Measurements from ENCODE around the gene ENG.
A peak's percentile ranks its signal among the peaks of the same experiment; 100 is the strongest.

Gene ENG

DNA sequence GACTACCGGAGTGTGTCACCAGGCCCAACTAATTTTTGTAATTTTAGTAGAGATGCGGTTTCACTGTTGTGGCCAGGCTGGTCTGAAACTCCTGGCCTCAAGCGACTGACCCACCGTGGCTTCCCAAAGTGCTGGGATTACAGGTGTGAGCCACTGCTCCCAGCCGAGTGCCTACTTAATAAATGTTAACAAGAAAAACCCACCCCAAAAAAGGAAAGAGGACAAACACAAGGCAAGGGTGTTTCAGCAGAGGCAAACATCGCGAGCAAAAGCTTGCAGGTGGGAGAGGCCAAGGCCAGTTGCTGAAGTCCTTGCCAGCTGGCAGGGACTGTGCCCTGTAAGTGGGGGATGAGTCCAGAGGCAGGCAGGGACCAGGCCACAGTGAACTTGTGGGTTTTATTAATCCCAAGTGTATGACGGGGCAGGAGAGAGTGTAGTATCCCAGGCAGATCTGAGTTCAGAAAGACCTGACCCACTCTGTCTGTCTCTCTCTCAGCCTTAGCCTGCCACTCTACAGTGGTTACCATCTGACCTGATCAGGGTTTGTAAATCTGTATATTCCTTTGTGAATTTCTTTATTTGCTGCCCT lies 58.1 kb downstream of the ENG start:
- H3K9ac ChIP-seq (ENCODE audit: low read depth, low read length, poor library complexity, severe bottlenecking) = peak overlapping the region; percentile 75
- H3K4me2 ChIP-seq (ENCODE audit: low read depth, low read length, poor library complexity, severe bottlenecking) = peak overlapping the region; percentile 89
- peaks cover 13% of the 10 kb centered on the region for H3F3A ChIP-seq (ENCODE audit: low read depth)

DNA sequence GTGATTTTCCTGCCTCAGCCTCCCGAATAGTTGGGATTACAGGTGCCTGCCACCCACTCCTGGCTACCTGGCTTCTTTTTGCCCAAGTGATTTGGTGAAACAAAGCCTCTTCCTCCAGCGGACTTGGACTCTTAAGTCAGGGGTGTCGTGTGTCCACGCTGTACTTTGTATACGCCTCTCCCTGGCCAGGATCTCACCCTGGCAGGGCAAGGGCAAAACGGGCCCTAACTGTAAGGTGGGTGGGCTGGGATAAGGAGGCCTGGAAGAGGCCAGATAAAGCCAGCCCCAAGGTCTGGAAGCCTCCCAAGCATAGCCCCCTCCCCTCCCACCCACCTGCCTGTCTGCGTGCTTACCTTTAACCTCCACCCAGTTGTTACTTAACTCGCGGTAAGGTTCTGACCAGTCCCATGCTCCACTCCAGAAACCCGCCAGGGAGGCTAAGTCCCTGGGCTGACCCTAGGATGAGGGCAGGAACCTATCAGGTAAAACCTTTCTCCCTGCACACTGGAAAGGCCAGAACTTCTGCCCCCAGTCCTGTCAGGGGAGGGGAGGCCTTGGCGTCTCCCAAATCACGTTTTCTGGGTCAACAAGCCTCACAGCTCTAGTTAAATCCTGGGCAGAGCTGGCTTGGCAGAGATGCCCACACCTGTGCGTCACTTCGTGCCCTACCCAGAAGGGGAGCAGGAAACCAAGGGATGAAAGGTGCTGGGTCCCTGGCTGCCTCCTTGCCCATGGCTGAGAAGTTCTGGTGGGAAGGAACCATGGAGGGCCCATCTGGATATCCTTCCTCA lies 60.3 kb downstream of the ENG start:
- H3K79me2 ChIP-seq (ENCODE audit: insufficient read depth, low read length) = peaks cover 56% of the 10 kb centered on the region
- TF ChIP-seq, protein P1, sequence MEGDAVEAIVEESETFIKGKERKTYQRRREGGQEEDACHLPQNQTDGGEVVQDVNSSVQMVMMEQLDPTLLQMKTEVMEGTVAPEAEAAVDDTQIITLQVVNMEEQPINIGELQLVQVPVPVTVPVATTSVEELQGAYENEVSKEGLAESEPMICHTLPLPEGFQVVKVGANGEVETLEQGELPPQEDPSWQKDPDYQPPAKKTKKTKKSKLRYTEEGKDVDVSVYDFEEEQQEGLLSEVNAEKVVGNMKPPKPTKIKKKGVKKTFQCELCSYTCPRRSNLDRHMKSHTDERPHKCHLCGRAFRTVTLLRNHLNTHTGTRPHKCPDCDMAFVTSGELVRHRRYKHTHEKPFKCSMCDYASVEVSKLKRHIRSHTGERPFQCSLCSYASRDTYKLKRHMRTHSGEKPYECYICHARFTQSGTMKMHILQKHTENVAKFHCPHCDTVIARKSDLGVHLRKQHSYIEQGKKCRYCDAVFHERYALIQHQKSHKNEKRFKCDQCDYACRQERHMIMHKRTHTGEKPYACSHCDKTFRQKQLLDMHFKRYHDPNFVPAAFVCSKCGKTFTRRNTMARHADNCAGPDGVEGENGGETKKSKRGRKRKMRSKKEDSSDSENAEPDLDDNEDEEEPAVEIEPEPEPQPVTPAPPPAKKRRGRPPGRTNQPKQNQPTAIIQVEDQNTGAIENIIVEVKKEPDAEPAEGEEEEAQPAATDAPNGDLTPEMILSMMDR (conservative IDR thresholded peaks at IDR 0.05; ENCODE audit: low read length) = no peak
- TF ChIP-seq EZH2phosphoT487 (IDR thresholded peaks at IDR 0.05; ENCODE audit: borderline replicate concordance) = no peak
- H3K9me2 ChIP-seq (replicated peaks; ENCODE audit: low read depth, low read length) = no peaks in the 10 kb centered on the region
- H3K36me3 ChIP-seq (ENCODE audit: insufficient read depth, low read length) = peaks cover 34% of the 10 kb centered on the region
- no peaks in the 10 kb centered on the region for H3K9me3 ChIP-seq (ENCODE audit: insufficient read depth, low read depth, low read length)
- H3K4me3 ChIP-seq (ENCODE audit: low read length, poor library complexity, severe bottlenecking) = no peak overlapping the region
- no peak overlapping the region for H2AFZ ChIP-seq (ENCODE audit: low read length)
- H3K4me2 ChIP-seq (ENCODE audit: low read depth, low read length, poor library complexity, severe bottlenecking) = no peak overlapping the region
- no peak overlapping the region for H3K9ac ChIP-seq (ENCODE audit: low read depth, low read length, poor library complexity, severe bottlenecking)
- peaks cover 25% of the 10 kb centered on the region for H4K20me1 ChIP-seq (ENCODE audit: insufficient read depth, low read length, poor library complexity, severe bottlenecking)
- peaks cover 13% of the 10 kb centered on the region for H3F3A ChIP-seq (ENCODE audit: low read depth)
- H3K27me3 ChIP-seq (ENCODE audit: insufficient read depth, low read length, poor library complexity, severe bottlenecking) = no peaks in the 10 kb centered on the region
- H3K4me1 ChIP-seq (ENCODE audit: insufficient read depth, low read length, poor library complexity, severe bottlenecking) = peaks cover 62% of the 10 kb centered on the region

More for the DNA sequence above, 58.1 kb downstream of the ENG start:
- Histone ChIP-seq H3K36me3 (ENCODE audit: insufficient read depth, low read length) (peaks cover 12% of the 10 kb centered on the region; the same call in 1 of the 2 replicates), H3K4me3 (ENCODE audit: low read length, poor library complexity, severe bottlenecking) (peak overlapping the region; percentile 65), H3K27me3 (ENCODE audit: insufficient read depth, low read length, poor library complexity, severe bottlenecking) (no peaks in the 10 kb centered on the region), H2AFZ (ENCODE audit: low read length) (no peak overlapping the region), H3K4me1 (ENCODE audit: insufficient read depth, low read length, poor library complexity, severe bottlenecking) (peaks cover 66% of the 10 kb centered on the region), H4K20me1 (ENCODE audit: insufficient read depth, low read length, poor library complexity, severe bottlenecking) (peaks cover 6% of the 10 kb centered on the region), H3K79me2 (ENCODE audit: insufficient read depth, low read length) (peaks cover 34% of the 10 kb centered on the region; the same call in 1 of the 2 replicates), H3K9me2 (replicated peaks; ENCODE audit: low read depth, low read length) (no peaks in the 10 kb centered on the region), H3K9me3 (ENCODE audit: insufficient read depth, low read depth, low read length) (no peaks in the 10 kb centered on the region)
- TF ChIP-seq, protein P1 (conservative IDR thresholded peaks at IDR 0.05; ENCODE audit: low read length) = no peak
- no peak for TF ChIP-seq EZH2phosphoT487 (IDR thresholded peaks at IDR 0.05; ENCODE audit: borderline replicate concordance)

DNA sequence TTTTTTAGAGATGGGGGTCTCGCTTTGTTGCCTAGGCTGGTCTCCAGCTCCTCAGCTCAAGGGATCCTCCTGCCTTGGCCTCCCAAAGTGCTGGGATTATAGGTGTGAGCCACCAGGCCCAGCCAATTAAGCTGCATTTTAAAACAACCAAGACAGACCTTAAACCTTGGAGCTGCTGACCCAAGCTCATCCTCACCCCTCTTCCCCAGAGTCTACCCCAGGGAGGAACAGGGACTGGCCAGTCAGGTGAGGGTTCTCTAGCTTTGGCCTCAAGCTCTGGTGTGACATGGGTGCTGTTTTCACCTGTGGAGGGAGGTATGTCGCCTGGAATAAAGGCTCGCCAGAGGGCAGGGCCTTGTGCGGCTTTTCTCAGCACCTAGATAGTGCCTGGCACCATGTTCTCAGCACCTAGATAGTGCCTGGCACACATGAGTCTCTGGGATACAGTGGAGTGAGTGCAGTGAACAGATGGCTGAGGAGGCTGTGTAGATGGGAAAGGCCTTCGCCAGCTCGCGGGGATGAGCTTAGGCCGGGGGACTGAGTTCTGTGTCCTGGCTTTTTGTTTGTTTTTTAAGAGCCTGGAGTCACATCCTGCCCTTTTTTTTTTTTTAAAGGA lies 61.3 kb downstream of the ENG start:
- Histone ChIP-seq H3K4me2 (ENCODE audit: low read depth, low read length, poor library complexity, severe bottlenecking) (peak overlapping the region; percentile 26), H3K36me3 (ENCODE audit: insufficient read depth, low read length) (peaks cover 43% of the 10 kb centered on the region), H4K20me1 (ENCODE audit: insufficient read depth, low read length, poor library complexity, severe bottlenecking) (peaks cover 35% of the 10 kb centered on the region), H3F3A (ENCODE audit: low read depth) (peaks cover 13% of the 10 kb centered on the region), H3K27me3 (ENCODE audit: insufficient read depth, low read length, poor library complexity, severe bottlenecking) (no peaks in the 10 kb centered on the region), H3K4me1 (ENCODE audit: insufficient read depth, low read length, poor library complexity, severe bottlenecking) (peaks cover 61% of the 10 kb centered on the region), H3K9me2 (replicated peaks; ENCODE audit: low read depth, low read length) (no peaks in the 10 kb centered on the region), H2AFZ (ENCODE audit: low read length) (no peak overlapping the region), H3K9ac (ENCODE audit: low read depth, low read length, poor library complexity, severe bottlenecking) (no peak overlapping the region), H3K4me3 (ENCODE audit: low read length, poor library complexity, severe bottlenecking) (no peak overlapping the region), H3K79me2 (ENCODE audit: insufficient read depth, low read length) (peaks cover 66% of the 10 kb centered on the region), H3K9me3 (ENCODE audit: insufficient read depth, low read depth, low read length) (no peaks in the 10 kb centered on the region)
- no peak for TF ChIP-seq EZH2phosphoT487 (IDR thresholded peaks at IDR 0.05; ENCODE audit: borderline replicate concordance)
- TF ChIP-seq, protein P1 (conservative IDR thresholded peaks at IDR 0.05; ENCODE audit: low read length) = no peak

Measured in Loucy (cell line).